HFFc6 (cell line): Measurements from ENCODE around the gene ATP2A1. TPM values are rescaled to one million over a fixed set of nuclear protein-coding genes. Genes with fewer than 3 reads are reported as not detected.
A peak's percentile ranks its signal among the peaks of the same experiment; 100 is the strongest.

Experiments
- DNase-seq: peaks from one replicate; pipeline ENCODE4 v3.0.0-alpha.2; 2018
- H3K27ac Mint-ChIP-seq: 2 replicates; pipeline ENCODE4 v1.8.0; 2020; ENCODE audit warnings: mild to moderate bottlenecking, mixed read lengths
- H3K27me3 Mint-ChIP-seq: 2 replicates; pipeline ENCODE4 v1.8.0; 2021; ENCODE audit warnings: mild to moderate bottlenecking, moderate library complexity, mixed read lengths; ENCODE audit not compliant: insufficient read depth
- H3K36me3 Mint-ChIP-seq: 2 replicates; pipeline ENCODE4 v1.8.0; 2021; ENCODE audit warnings: low read depth, mixed read lengths
- H3K4me1 Mint-ChIP-seq: 2 replicates; pipeline ENCODE4 v1.8.0; 2020; ENCODE audit warnings: low read depth, mixed read lengths
- H3K4me3 Mint-ChIP-seq: 2 replicates; pipeline ENCODE4 v1.8.0; 2020; ENCODE audit warnings: mild to moderate bottlenecking, moderate library complexity, mixed read lengths
- H3K9me3 Mint-ChIP-seq: 2 replicates; pipeline ENCODE4 v1.8.0; 2020; ENCODE audit warnings: mild to moderate bottlenecking, mixed read lengths
- microRNA-seq: library from miRNA; unstranded; fragments of <30 nt; microRNA quantifications from one replicate; pipeline ENCODE4, GENCODE V29; 2019
- total RNA-seq, 6 experiments: library from RNA; stranded (reverse); fragmentation: NEBNext Ultra II Directional; extraction: Animal tissue kit (Norgen Biotek cat#: 25700); gene quantifications; 2 replicates in 1 of 6; 3 replicates in 5 of 6; pipeline ENCODE4 v1.2.3, GENCODE V29; 2021
- TF ChIP-seq, protein P1 (sequence below): fragments of 200-600 bp; sonication (generic); IDR thresholded peaks from 2 replicates; pipeline ENCODE4 v1.5.0; 2021; ENCODE audit warnings: antibody characterized with exemption, mild to moderate bottlenecking

ATP2A1 gene
- total RNA-seq, 6 experiments from 2014 or later = 0.26 to 0.85 (median 0.54) TPM

DNA sequence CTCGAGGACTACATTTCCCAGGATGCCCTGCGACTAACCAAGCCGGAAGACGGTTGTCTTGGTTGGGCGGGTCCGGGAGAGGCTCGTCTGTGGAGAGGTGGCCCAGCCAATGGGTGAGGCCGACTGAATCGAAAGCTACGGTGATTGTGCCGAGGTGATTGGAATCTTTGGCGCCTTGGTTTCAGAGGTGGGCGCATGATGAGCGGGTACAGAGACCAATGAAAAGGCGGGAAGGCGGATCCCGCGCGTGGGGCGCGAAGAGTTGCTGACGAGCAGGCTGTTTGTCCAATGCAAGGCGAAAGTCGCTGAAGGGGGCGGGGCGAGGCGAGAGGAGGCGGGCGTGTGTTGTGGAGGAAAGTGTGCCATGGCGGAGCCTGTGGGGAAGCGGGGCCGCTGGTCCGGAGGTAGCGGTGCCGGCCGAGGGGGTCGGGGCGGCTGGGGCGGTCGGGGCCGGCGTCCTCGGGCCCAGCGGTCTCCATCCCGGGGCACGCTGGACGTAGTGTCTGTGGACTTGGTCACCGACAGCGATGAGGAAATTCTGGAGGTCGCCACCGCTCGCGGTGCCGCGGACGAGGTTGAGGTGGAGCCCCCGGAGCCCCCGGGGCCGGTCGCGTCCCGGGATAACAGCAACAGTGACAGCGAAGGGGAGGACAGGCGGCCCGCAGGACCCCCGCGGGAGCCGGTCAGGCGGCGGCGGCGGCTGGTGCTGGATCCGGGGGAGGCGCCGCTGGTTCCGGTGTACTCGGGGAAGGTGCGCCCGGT is 72.5 kb downstream of the ATP2A1 start, which contains the start of gene NFATC2IP:
TSS of gene NFATC2IP (plus strand) at position 290 of the 762 bp plus-strand sequence. CDS start at position 365, 75 bp downstream.
- peaks cover 2% of the 10 kb centered on the region for H3K27me3 Mint-ChIP-seq
- no peaks in the 10 kb centered on the region for H3K9me3 Mint-ChIP-seq
- H3K27ac Mint-ChIP-seq = peak within 1 kb of the TSS; percentile 78
- peak; percentile 100 for DNase-seq
- TF ChIP-seq, protein P1, sequence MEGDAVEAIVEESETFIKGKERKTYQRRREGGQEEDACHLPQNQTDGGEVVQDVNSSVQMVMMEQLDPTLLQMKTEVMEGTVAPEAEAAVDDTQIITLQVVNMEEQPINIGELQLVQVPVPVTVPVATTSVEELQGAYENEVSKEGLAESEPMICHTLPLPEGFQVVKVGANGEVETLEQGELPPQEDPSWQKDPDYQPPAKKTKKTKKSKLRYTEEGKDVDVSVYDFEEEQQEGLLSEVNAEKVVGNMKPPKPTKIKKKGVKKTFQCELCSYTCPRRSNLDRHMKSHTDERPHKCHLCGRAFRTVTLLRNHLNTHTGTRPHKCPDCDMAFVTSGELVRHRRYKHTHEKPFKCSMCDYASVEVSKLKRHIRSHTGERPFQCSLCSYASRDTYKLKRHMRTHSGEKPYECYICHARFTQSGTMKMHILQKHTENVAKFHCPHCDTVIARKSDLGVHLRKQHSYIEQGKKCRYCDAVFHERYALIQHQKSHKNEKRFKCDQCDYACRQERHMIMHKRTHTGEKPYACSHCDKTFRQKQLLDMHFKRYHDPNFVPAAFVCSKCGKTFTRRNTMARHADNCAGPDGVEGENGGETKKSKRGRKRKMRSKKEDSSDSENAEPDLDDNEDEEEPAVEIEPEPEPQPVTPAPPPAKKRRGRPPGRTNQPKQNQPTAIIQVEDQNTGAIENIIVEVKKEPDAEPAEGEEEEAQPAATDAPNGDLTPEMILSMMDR = no peak
- peaks cover 24% of the 10 kb centered on the region for H3K4me1 Mint-ChIP-seq
- peak within 1 kb of the TSS; percentile 96 for H3K4me3 Mint-ChIP-seq
- H3K36me3 Mint-ChIP-seq = no peaks in the 10 kb centered on the region; the same call in 1 of the 2 replicates

DNA sequence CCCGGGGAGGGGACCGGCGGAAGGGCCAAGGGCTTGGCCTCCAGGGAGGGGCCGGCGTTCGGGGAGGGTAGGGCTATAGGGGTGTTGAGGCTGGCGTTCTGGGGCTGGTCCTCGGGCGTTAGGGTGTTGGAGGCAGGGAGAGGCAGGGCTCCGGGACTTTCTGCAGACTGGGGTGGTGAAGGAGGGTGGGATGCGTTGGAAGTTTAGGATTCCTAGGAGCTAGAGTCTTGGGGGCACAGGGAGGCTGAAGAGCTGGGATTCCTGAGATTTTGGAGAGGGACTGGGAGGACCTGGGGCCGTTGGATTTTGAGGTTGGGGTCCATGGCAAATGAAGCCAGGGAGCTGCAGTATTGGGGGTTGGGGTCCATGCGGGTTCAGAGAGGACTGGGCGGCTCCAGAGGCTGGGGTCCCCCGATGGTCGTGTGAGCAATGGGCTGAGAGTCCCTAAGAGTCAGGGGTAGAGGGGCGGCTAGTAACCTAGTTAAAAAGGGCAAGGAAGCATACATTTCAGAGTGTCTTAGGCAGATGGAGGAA is 73.2 kb downstream of the ATP2A1 start:
- Mint-ChIP-seq H3K27ac (peak overlapping the region; percentile 78), H3K36me3 (peaks cover 2% of the 10 kb centered on the region; the same call in 1 of the 2 replicates), H3K9me3 (no peaks in the 10 kb centered on the region), H3K4me3 (peak overlapping the region; percentile 96), H3K4me1 (peaks cover 21% of the 10 kb centered on the region), H3K27me3 (peaks cover 2% of the 10 kb centered on the region)
- TF ChIP-seq, protein P1 = no peak
- no peak for DNase-seq

Small RNA genes within 50 kb of the gene (microRNA-seq; reads per million reads assigned to microRNA genes)
- gene MIR4721 = not detected

Other genes with a start within 250 kb of the ATP2A1 start
- gene NPIPB8, start 240.4 kb upstream of the ATP2A1 start, total RNA-seq = under 1 TPM in 2 of 6 experiments, not detected in 4; 0.31 to 0.75 TPM
- 100 to 1,000 TPM; 565 to 629 (median 588) TPM for gene EIF3C, start 167.0 kb upstream of the ATP2A1 start, total RNA-seq
- gene NPIPB9, start 126.7 kb upstream of the ATP2A1 start, total RNA-seq = under 1 TPM; 0.16 to 0.86 (median 0.45) TPM
- gene ATXN2L, start 55.5 kb upstream of the ATP2A1 start, total RNA-seq = 100 to 1,000 TPM; 125 to 152 (median 134) TPM
- gene TUFM, start 32.1 kb upstream of the ATP2A1 start, total RNA-seq = 100 to 1,000 TPM; 140 to 194 (median 158) TPM
- gene SH2B1, start 14.6 kb upstream of the ATP2A1 start, total RNA-seq = 10 to 100 TPM; 33.9 to 41.0 (median 37.6) TPM
- gene RABEP2, start 46.8 kb downstream of the ATP2A1 start, total RNA-seq = 10 to 100 TPM; 19.8 to 24.9 (median 21.9) TPM
- gene CD19, start 53.5 kb downstream of the ATP2A1 start, total RNA-seq = not detected
- gene NFATC2IP, start 72.4 kb downstream of the ATP2A1 start, total RNA-seq = 10 to 100 TPM; 18.1 to 21.9 (median 19.9) TPM
- gene SPNS1, start 96.3 kb downstream of the ATP2A1 start, total RNA-seq = 10 to 100 TPM; 36.9 to 43.0 (median 39.9) TPM
- gene LAT, start 106.6 kb downstream of the ATP2A1 start, total RNA-seq = 1 to 10 TPM; 2.9 to 5.0 (median 4.4) TPM